Fibroblast of the aortic adventitia (primary cell): ENCODE data around the gene BTG1. TPM values are rescaled to one million over a fixed set of nuclear protein-coding genes. Genes with fewer than 3 reads are reported as not detected.

ENCODE experiments used
- DNase-seq: peaks from one replicate; pipeline ENCODE4 v3.0.0-alpha.2; 2010; ENCODE audit warnings: low read depth
- H3K4me3 ChIP-seq: 2 replicates; pipeline ENCODE4 v1.5.1; 2011; ENCODE audit warnings: low read depth, mild to moderate bottlenecking, control low read depth, low read length, moderate library complexity
- CTCF ChIP-seq: IDR thresholded peaks from 2 replicates; pipeline ENCODE4 v1.5.1; 2011; ENCODE audit warnings: mild to moderate bottlenecking, low read length, control low read depth, inconsistent platforms; ENCODE audit not compliant: insufficient read depth
- total RNA-seq: library from RNA; depleted of rRNA; stranded (reverse); fragments of >200 nt; gene quantifications from 2 replicates; pipeline ENCODE4 v1.2.3, GENCODE V29; 2012; ENCODE audit warnings: low replicate concordance

Gene BTG1
- total RNA-seq, 1 donor, result 16.8 TPM

DNA sequence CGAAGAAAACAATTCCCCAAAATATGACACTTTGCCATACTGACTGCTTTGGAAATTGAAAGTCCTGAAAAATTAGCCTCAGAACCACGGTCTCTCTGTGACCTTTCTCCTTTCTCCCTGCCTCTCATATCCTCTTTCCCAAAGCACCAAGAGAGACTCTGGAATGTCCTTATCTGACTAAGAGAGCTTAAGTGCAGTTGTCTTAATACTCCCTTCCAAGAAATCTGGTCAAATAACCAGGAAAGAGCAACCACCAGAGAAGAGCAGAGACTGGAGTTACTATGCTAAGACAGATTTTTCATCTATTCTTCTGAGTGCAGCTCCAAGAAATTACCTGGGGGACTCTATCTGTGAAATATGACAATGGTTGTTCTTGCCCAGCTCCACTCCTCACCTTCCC, 10.5 kb upstream of the BTG1 start:
- H3K4me3 ChIP-seq, result no peak overlapping the region
- no peak for DNase-seq
- TF ChIP-seq CTCF, result no peak

- no peak for TF ChIP-seq CTCF
- no peak for DNase-seq
- H3K4me3 ChIP-seq, result no peak overlapping the region
Measured at GRCh38 chr12:92155733-92156132, 10.1 kb upstream of the BTG1 start.

- no peak for TF ChIP-seq CTCF
- DNase-seq, result no peak
- no peak overlapping the region for H3K4me3 ChIP-seq
Measured at GRCh38 chr12:92151916-92152315, 6.3 kb upstream of the BTG1 start.

DNA sequence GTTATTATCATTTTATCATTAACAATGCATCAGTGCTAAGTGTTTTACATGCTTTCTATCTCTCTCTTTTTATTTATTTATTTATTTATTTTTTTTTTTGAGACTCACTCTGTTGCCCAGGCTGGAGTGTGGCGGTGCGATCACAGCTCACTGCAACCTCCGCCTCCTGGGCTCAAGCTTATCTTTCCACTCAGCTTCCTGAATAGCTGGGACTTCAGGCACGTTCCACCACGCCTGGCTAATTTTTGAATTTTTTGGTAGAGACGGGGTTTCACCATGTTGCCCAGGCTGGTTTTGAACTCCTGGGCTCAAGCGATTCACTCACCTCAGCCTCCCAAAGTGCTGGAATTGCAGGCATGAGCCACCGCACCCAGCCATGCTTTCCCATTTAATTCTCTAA, 3.9 kb upstream of the BTG1 start:
- no peak for DNase-seq
- no peak overlapping the region for H3K4me3 ChIP-seq
- TF ChIP-seq CTCF, result no peak

- no peak for TF ChIP-seq CTCF
- no peak overlapping the region for H3K4me3 ChIP-seq
- DNase-seq, result no peak
Measured at GRCh38 chr12:92147491-92147890, 1.8 kb upstream of the BTG1 start.

DNA sequence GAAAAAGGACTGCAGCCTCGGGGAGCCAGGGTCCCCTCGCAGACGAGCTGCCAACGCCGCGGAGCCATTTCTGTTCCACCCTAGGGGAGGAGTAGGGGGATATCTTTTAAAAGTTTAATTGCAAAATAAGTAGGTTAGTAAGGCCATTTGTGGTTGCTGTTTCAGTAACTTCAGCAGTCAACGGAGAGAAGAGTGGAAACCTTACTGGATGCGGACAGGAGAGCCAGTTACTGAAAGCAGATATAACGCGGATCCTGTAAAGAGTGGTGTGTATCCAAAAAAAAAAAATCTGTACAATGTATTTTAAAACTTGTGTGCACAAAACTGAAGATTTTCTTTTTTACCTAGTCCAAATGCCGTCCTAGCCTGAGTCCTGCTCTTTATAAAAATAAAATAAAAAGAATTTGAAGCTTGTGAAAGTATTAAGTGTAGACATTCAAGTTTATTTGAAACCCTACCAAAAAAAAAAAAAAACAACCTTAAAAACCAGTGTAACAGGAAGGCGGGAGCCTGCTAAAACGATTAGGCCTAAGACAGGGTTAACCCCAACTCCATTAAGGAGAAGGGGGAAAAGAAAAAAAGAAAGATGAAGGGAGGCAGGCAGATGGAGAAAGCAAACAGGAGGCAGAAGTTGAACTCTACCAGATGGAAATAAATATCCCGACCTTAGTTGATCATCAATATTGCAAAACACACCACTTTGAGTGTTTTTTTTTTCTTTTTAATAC, 1.0 kb upstream of the BTG1 start:
- DNase-seq, result peak; percentile 57
- H3K4me3 ChIP-seq, result peak overlapping the region; percentile 85
- TF ChIP-seq CTCF, result no peak

- no peak for DNase-seq
- no peak for TF ChIP-seq CTCF
Measured at GRCh38 chr12:92145481-92145730, 240 bp downstream of the BTG1 start.

More at GRCh38 chr12:92145481-92145730, 240 bp downstream of the BTG1 start:
- peak overlapping the region; percentile 92 for H3K4me3 ChIP-seq
